Sigmoid colon (tissue), 7 donors: ENCODE results near the gene INAVA. TPM values are rescaled to one million over a fixed set of nuclear protein-coding genes. Genes with fewer than 3 reads are reported as not detected.
A peak's percentile ranks its signal among the peaks of the same experiment; 100 is the strongest.

Source experiments
- DNase-seq: peaks from one replicate; pipeline ENCODE4 v3.0.0-alpha.2; 2019
- H3K27ac ChIP-seq, 4 donors: fragments of 200-600 bp; sonication (generic); one replicate each; pipeline ENCODE4 v1.5.1; 2016 to 2019; ENCODE audit warnings: mild to moderate bottlenecking in 1 of 4
- H3K27me3 ChIP-seq, 3 donors: fragments of 200-600 bp; sonication (generic); one replicate each; pipeline ENCODE4 v1.5.1; 2019; ENCODE audit warnings: mild to moderate bottlenecking in 1 of 3
- H3K36me3 ChIP-seq, 4 donors: fragments of 200-600 bp; sonication (generic); one replicate each; pipeline ENCODE4 v1.5.1; 2016 to 2019
- H3K4me1 ChIP-seq, 4 donors: fragments of 200-600 bp; sonication (generic); one replicate each; pipeline ENCODE4 v1.5.1; 2017 to 2019
- H3K4me3 ChIP-seq, 4 donors: fragments of 200-600 bp; sonication (generic); one replicate each; pipeline ENCODE4 v1.5.1; 2017 to 2019; ENCODE audit warnings: mild to moderate bottlenecking in 2 of 4, moderate library complexity in 1 of 4
- H3K9me3 ChIP-seq, 4 donors: fragments of 200-600 bp in 3 of 4; sonication (generic) in 3 of 4; one replicate each; pipeline versions ENCODE4 v1.5.1 to v1.6.1; 2013 to 2019
- CTCF ChIP-seq, 4 experiments: fragments of 450-650 bp in 3 of 4; fragments of 200-600 bp in 1 of 4; IDR thresholded peaks; one replicate each; pipeline ENCODE4 v1.5.1; 2016 to 2019; ENCODE audit warnings: antibody characterized with exemption in 4 of 4, mild to moderate bottlenecking in 3 of 4, moderate library complexity in 2 of 4
- EP300 ChIP-seq, 4 donors: sonication (generic); formaldehyde crosslinking; IDR thresholded peaks; one replicate each; pipeline ENCODE4 v1.6.1; 2017; ENCODE audit warnings: antibody characterized with exemption in 4 of 4
- POLR2A ChIP-seq, 2 donors: fragments of 450-650 bp; IDR thresholded peaks; one replicate each; pipeline ENCODE4 v1.6.1; 2016; ENCODE audit warnings: antibody characterized with exemption in 2 of 2, mild to moderate bottlenecking in 2 of 2, moderate library complexity in 2 of 2
- POLR2AphosphoS5 ChIP-seq, 4 donors: sonication (generic); formaldehyde crosslinking; IDR thresholded peaks; one replicate each; pipeline ENCODE4 v1.6.1; 2017; ENCODE audit warnings: antibody characterized with exemption in 4 of 4
- WGBS, 2 donors: extraction: QIAGEN DNeasy Blood & Tissue Kit; methylation state at CpG; one replicate each; pipeline ENCODE4 v1.1.7; 2013; 5-methylcytosine and 5-hydroxymethylcytosine counted together
- intact Hi-C: fragments of 100-400 bp; cut with DNase I; formaldehyde crosslinking; loops from one replicate; pipeline ENCODE4 v1.15.1; 2023
- polyA plus RNA-seq, 3 donors: library from polyadenylated mRNA; stranded (reverse); fragments of 200-250 nt; gene quantifications; one replicate each; pipeline ENCODE4 v1.2.3, GENCODE V29; 2013
- total RNA-seq, 4 donors: library from RNA; depleted of rRNA; stranded (reverse); fragments of >200 nt; gene quantifications; one replicate each; pipeline ENCODE4 v1.1.0, GENCODE V29; 2016
- donor health status: healthy with polysubstance abuse.
- donor health status: Bipolar disorder and iron deficiency.
- donor health status: healthy.

Gene INAVA
- total and polyA plus RNA-seq, 7 donors, result 0.27 to 176 (median 1.4) TPM

- no peak overlapping the region for H3K27ac ChIP-seq
- no peak for DNase-seq
- no peak for TF ChIP-seq POLR2A (IDR thresholded peaks at IDR 0.05)
- no peak for TF ChIP-seq CTCF (IDR thresholded peaks at IDR 0.05)
- no peak for TF ChIP-seq POLR2AphosphoS5 (IDR thresholded peaks at IDR 0.05)
- TF ChIP-seq EP300 (IDR thresholded peaks at IDR 0.05), result no peak
- 16 to 74% methylated on average over 10 of the region's 10 CpGs for WGBS, 2 donors
- H3K27me3 ChIP-seq, result peaks cover 0 to 8% (median 7%) of the 10 kb centered on the region in 3 donors
- peaks cover 0 to 3% (median 2%) of the 10 kb centered on the region in 4 donors for H3K4me1 ChIP-seq
- no peaks in the 10 kb centered on the region for H3K36me3 ChIP-seq
- intact Hi-C loops, result no loop called here
- H3K9me3 ChIP-seq, result no peaks in the 10 kb centered on the region
- H3K4me3 ChIP-seq, result no peak overlapping the region
Observed at GRCh38 chr1:200896531-200897196, 2.0 kb downstream of the INAVA start.

DNA sequence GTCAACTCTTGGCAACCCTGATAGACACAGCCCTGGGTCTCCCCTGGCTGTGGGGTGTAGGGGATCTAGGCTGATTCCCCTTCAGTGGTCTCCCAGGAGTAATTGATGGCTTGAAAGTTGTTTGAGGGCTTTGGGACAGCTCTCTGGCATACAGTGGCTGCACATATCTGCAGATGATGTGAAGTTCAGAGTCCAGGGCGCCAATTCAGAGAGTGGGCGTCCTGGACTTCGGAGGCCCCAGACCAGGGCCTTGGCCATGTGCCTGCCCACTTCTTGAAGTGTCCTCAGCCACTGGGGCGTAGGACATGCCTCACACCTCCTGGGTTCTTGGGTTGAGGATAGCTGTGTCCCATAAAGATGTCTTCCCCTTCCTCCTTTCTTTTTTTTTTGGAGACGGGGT, 2.6 kb downstream of the INAVA start:
- intact Hi-C loops, result no loop called here
- H3K4me3 ChIP-seq, result no peak overlapping the region

DNA sequence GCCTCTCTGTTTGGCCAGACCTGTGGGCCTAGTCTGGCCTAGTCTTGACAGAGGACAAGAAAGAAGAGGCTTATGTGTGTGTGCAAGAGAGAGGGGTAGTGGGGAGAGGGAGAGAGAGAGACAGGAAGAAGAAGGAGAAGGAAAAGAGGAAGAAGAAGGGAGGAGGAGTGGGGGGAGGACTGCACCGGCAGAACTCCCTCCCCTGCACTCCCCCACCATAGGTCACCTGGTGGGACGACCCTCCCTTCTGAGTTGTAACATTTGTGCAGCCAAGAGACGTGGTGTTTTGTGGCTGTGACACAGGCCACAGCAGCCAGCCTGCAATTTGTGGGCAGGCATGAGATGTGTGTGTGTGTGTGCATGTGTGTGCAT, 4.3 kb downstream of the INAVA start:
- intact Hi-C loops, result no loop called here
- Histone ChIP-seq H3K4me1 (no peaks in the 10 kb centered on the region), H3K4me3 (no peak overlapping the region), H3K9me3 (no peaks in the 10 kb centered on the region), H3K36me3 (no peaks in the 10 kb centered on the region), H3K27me3 (no peaks in the 10 kb centered on the region), H3K27ac (no peak overlapping the region)
- peak; percentile 30 for DNase-seq
- TF ChIP-seq CTCF (IDR thresholded peaks at IDR 0.05) (no peak), POLR2AphosphoS5 (IDR thresholded peaks at IDR 0.05) (no peak), POLR2A (IDR thresholded peaks at IDR 0.05) (no peak), EP300 (IDR thresholded peaks at IDR 0.05) (no peak)
- whole genome bisulfite sequencing, 2 donors, result 34 to 58% methylated on average over 3 of the region's 3 CpGs

More for the DNA sequence above, 2.6 kb downstream of the INAVA start:
- Histone ChIP-seq H3K27me3 (peaks cover 0 to 3% (median 2%) of the 10 kb centered on the region in 3 donors), H3K36me3 (no peaks in the 10 kb centered on the region), H3K27ac (no peak overlapping the region), H3K9me3 (no peaks in the 10 kb centered on the region), H3K4me1 (no peaks in the 10 kb centered on the region)
- TF ChIP-seq EP300 (IDR thresholded peaks at IDR 0.05), result no peak
- TF ChIP-seq POLR2A (IDR thresholded peaks at IDR 0.05), result no peak
- TF ChIP-seq CTCF (IDR thresholded peaks at IDR 0.05), result no peak
- no peak for TF ChIP-seq POLR2AphosphoS5 (IDR thresholded peaks at IDR 0.05)
- WGBS, 2 donors, result 46 to 82% methylated on average over 5 of the region's 5 CpGs
- DNase-seq, result no peak

DNA sequence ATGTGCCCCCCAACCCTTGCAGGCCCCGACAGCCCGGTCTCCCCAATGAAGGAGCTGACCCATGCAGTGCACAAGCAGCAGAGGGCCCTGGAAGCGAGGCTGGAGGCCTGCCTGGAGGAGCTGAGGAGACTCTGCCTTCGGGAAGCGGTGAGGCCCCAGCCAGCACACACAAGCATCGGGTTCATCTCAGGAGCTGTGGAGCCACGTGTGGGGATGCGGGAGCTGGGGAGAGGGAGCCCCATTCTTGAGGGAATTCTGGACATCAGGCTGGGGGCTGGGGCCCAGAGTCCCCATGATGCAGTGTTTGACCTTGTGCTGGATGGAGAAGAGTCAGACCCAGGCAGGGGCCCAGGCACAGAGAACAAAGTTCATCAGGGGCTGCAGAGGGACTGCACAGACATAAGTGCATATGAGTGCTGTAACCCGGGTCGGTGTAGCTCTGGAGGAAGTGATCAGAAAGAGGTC, 4.8 kb downstream of the INAVA start:
- H3K4me1 ChIP-seq, result no peaks in the 10 kb centered on the region
- WGBS, 2 donors, result 87 to 94% methylated on average over 10 of the region's 10 CpGs
- no peaks in the 10 kb centered on the region for H3K36me3 ChIP-seq
- DNase-seq, result peak; percentile 47
- no peaks in the 10 kb centered on the region for H3K9me3 ChIP-seq
- H3K27ac ChIP-seq, result no peak overlapping the region
- no peaks in the 10 kb centered on the region for H3K27me3 ChIP-seq
- no peak overlapping the region for H3K4me3 ChIP-seq
- TF ChIP-seq CTCF (IDR thresholded peaks at IDR 0.05) (no peak), EP300 (IDR thresholded peaks at IDR 0.05) (no peak), POLR2AphosphoS5 (IDR thresholded peaks at IDR 0.05) (no peak), POLR2A (IDR thresholded peaks at IDR 0.05) (no peak)
- intact Hi-C loops, result no loop called here
